ENCODE results near the gene DSCAM.

The DSCAM gene

GRCh38 chr21:40768056-40768455 lies 78.9 kb downstream of the DSCAM start:
- DNase-seq (ENCODE audit: low read depth) = no peak

DNA sequence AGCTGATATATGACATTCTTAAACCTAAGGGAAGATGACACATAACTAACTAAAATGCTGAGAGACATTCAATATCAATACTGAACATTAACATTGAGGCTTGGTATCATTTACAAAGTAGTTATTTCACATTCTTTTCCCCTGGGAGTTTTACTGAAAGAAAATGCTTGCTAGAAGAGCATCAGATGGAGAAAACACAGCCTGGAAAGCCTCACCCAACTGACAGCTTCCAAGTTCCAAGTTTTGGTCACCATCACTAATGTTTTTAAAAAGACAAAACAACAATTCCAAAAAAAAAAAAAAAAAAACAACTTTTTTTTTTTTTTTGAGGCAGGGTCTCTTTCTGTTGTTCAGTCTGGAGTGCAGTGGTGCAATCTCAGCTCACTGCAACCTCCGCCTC lies 80.6 kb downstream of the DSCAM start:
- no peak for DNase-seq (ENCODE audit: low read depth)

- DNase-seq (ENCODE audit: low read depth) = no peak
Measured at GRCh38 chr21:40765811-40766210, 81.1 kb downstream of the DSCAM start.

DNA sequence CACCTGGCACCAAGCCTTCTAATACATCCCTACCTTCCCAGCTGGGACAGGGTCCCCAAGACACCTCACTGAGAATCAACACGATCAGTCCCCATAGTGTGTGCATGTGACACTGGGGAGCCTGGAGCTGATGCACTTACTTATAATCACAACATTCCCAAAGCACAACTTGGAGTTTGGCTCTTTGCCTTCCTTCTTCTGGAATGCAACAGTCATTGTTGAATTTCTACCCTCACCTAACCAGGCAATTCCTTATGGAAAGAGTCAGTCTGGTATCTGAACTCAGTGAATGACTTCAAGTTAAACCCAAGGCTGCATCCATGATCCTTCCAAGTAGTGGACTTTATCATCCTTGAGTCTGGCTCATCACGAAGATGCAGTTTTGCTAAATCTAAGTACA lies 86.1 kb downstream of the DSCAM start:
- DNase-seq (ENCODE audit: low read depth) = no peak

- DNase-seq (ENCODE audit: low read depth) = no peak
Measured at GRCh38 chr21:40759061-40759460, 87.9 kb downstream of the DSCAM start.

DNA sequence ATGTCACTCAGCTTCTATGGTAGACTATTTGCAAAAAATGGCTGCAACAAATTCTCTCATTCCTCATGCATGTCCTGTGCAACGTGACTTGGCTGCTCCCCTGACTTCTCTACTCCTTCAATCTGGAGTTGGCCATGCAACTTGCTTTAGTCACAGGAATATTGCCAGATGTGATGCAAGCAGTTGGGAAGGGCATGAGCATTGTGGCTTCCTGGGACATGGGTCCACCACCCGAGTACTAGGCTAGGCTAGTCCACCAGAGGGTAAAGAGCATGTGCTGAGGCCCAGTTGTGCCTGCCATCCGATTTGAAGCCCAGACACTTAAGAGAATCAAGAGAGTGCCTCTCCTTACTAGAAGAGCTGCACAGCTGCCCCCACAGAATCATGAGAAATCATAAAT lies 89.6 kb downstream of the DSCAM start:
- DNase-seq (ENCODE audit: low read depth) = no peak

DNA sequence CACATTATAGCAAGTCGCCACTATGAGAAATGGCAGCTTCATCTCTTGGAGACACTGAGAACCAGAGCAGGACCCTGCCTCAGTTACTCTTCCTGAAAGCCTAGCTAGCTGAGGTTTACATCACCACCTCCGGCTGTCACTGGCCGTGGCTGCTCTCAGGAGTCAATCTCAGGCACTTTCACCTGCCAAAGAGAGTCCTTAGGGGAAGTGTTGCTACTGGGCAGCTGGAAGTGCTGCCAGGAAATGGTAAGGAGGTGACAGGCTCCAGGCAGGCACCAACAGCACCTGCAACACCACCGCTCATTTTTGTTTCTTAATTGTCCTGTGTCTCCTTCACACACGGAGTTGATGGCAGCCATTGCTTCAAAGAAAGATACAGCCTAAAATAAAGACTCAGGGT lies 92.5 kb downstream of the DSCAM start:
- DNase-seq (ENCODE audit: low read depth) = no peak

DNA sequence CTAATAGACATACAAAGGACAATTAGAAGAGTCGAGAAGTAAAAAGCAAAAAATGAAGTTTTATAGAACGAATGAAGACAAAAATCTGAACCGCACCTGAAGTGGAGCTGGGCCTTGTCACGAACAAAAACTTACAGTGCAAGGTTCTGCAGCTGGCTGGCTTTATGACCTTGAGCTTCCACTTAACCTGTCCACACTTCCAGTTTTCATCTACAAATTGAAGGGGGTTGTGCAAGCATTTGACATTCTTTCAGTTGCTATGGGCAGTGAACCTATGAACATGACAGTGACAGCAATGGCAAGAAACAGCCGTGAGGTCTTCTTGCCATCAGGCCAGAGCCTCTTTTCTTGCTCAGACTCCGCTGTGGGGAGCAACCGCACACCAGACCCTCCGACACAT lies 93.2 kb downstream of the DSCAM start:
- no peak for DNase-seq (ENCODE audit: low read depth)

DNA sequence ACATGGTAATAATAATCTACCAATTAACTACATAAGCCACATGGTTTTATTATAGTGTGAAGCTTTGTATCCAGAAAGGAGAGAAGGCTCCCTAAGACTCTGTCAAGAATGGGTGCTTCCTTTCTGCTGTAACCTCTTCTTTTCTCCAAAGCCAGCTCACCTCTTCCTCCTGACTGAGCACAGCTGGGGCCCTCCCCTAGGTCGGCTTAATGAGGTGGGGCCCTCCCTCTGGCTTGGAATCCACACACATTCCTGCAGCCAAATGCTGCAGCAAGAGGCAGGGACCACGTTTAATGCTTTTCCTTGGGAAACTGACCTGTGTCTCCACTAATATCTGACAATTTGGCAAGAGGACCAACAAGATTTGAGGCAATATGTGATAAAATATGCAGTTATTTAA lies 94.8 kb downstream of the DSCAM start:
- DNase-seq (ENCODE audit: low read depth) = no peak

GRCh38 chr21:40751221-40751620 lies 95.7 kb downstream of the DSCAM start:
- no peak for DNase-seq (ENCODE audit: low read depth)

- no peak for DNase-seq (ENCODE audit: low read depth)
Measured at GRCh38 chr21:40736145-40736544, 110.8 kb downstream of the DSCAM start.

DNA sequence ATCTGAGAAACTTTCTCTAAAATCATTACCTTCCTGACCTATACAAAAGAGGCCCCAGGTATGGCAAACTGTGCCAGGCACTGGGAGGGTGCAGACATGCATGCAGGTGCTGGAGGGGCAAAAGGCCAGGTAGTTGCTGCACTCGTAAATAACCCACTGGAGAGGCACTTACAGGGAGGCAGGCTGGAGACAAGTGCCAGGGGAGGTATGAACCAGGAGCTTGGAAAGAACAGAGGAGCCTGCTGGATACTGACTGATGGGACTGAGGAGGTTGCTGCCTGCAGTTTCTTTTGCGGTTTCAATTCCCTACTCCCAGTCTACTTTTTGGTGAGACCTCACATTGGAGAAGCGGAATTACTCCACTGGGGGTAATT lies 113.9 kb downstream of the DSCAM start:
- no peak for DNase-seq (ENCODE audit: low read depth)

DNA sequence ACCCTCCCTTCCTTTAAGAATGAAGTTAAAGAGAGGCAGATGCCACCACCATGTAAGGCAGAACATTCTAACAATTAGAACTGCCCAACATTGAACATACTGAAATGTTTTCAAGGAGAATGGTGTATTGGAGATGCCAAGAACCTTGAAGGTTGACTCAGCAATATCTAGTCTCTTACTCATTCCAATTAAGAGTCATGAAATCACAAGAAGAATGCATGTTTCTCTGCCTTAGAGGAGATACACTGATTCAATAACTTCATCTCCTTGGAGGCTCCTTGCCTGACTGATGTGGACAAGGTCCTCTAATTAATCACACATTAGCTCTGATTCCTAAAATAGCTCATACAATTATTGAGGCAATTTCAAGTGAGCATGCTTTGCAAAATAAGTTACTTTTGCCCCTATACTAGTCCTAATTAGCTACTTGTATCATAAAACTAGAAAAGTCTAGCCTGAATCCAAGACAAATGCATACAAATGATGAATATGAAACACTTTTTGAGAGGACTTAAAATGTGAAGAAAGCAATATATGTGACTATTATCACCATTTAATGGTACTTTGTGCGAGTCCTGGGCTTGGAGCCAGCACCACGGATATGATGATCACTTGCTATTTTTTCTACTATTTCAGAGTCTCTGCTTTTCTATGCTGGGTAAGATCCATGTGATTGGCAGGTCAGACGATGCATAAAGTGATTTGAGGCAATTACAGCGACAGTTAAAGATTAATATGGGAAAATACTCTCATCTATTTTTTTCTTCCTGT lies 114.5 kb downstream of the DSCAM start:
- DNase-seq (ENCODE audit: low read depth) = no peak

DNA sequence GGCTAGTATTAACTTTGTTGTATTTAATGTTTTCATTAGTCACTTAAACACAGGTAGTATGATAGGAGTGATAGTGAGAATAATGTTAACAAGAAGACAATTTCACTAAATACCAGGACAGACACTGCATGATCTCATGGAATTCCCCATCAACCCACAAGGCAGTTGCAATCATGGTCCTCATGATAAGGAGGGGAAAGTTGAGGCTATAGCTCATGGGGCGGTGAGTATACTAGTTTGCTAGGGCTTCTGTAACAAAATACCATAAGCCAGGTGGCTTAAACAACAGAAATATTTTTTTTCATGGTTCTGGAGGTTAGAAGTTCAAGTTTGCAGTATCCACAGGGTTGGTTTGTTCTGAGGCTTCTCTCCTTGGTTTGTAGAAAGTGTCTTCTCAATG lies 115.8 kb downstream of the DSCAM start:
- no peak for DNase-seq (ENCODE audit: low read depth)

DNA sequence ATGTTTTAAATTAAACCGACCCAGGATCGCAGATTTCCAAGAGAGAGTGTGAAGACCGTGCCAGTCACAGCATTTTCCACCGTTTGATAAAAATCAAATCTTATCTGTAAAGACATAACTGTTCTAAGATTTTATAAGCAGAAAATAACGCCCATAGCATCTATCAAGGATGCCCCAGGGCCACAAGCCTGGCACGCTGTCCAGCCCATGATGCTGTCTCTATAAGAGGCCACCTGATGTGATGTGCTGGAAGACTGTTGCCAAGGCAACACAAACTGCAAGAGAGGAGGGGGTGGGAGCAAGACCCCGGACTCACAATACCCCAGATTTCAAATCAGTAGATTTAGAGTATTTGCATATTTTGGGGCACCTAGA lies 116.5 kb downstream of the DSCAM start:
- no peak for DNase-seq (ENCODE audit: low read depth)

- DNase-seq (ENCODE audit: low read depth) = no peak
Measured at GRCh38 chr21:40729761-40730425, 117.1 kb downstream of the DSCAM start.

DNA sequence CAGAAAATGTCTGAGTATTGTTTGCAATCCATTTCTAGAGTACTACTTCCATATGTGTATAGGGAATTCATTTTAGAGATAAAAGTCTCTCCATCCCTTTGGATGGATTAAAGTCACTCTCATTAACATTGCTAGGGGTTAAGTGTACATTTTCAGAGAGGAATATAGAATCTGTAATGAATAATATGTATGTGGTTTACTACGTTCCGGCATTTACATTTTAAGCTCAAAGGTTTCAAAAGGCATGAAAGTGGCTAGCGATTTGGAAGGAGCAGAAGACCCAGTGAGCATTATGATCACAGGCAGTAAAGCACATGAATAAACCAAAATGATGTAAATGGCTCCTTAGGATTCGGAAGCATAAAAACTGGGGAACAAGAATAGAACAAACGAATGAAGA lies 123.0 kb downstream of the DSCAM start:
- DNase-seq (ENCODE audit: low read depth) = no peak

- no peak for DNase-seq (ENCODE audit: low read depth)
Measured at GRCh38 chr21:40723317-40723716, 123.6 kb downstream of the DSCAM start.

- no peak for DNase-seq (ENCODE audit: low read depth)
Measured at GRCh38 chr21:40719615-40720014, 127.3 kb downstream of the DSCAM start.

GRCh38 chr21:40717028-40717427 lies 129.9 kb downstream of the DSCAM start:
- DNase-seq (ENCODE audit: low read depth) = no peak

DNA sequence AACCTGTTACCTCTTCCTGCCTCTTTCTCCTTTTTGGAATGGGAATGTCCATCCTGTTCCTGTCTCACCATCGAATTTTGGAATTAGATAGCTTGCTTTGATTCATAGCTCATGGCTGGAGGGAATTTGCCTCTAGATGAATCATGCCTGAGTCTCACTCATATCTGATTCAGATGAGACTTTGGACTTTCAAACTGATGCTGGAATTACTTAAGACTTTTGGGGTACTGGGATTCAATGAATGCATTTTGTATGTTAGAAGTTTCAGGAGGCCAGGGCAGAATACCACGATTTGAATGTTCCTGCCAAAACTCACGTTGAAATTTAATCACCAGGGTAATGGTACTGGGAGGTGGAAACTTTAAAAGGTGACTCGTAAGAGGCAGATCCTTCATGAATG lies 132.4 kb downstream of the DSCAM start:
- DNase-seq (ENCODE audit: low read depth) = no peak

DNA sequence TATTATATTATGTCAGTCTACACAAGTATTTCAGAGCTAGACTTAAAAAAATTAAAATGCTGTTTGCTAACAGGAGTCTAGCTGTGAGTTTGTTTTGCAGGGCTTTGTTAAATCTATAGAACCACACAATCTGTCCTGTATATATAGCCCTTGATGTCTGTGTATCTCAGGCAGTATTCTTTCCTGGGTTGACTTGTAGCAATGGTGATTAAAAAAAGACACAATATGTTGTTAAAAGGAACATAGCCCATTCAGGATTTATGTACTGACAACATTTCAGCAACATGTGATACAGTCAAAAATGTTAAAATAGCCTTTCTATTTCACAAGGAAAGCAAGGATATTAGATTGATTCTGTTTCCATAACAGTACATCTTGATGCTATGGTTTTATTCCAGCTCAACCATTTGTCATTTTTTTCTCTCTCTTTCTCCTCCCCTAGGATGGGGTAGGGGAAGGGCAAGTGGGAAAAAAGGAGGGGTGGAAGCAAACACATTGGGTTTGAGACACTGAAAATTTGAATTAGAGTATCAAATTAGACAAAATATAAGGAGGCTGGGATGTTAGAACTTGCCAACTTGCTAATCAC lies 139.2 kb downstream of the DSCAM start:
- no peak for DNase-seq (ENCODE audit: low read depth)

DNA sequence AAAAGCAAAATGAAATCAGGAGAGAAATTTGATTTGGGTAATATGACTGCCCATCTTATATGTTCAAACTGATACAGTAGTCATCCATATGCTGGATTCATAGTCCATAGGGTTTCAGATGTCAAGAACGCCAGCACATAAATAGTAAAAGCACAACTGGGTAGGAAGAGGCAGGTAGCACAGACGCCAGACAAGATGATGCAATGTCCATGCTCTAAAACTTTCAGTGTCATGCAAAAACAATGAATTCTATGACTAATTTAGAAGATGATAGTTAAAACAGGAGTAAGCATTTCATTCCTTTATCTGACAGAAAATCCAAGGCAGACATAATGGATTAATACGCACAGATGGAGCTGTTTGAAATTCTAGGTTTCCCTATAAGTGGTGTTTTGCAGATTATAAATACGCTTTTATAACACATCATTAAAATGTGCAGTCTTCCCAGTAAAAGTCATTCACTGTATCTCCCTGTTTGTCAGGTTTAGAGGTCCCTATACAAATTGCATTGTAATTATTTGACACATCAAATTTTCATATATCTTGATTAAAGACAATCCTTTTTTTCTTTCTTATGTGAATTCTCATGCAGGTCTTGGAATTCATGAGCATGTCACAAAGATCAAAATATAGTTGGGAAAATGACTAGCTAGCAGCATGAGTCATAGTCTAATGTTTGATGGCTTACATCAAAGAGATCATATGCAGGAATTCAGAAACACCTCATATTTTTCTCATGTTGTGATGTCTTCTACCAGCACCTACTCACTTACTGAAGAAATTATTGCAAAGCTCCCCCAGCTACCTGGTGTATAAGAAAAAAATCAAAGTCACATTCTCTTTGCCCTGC lies 139.9 kb downstream of the DSCAM start:
- no peak for DNase-seq (ENCODE audit: low read depth)

Data from activated T-cell treated with anti-CD3 and anti-CD28 coated beads for 48 hours (primary cell).